Testis (tissue), 3 donors: ENCODE measurements around the gene SHROOM3. TPM values are rescaled to one million over a fixed set of nuclear protein-coding genes. Genes with fewer than 3 reads are reported as not detected.

ENCODE experiments used
- DNase-seq: peaks from one replicate; pipeline ENCODE4 v3.0.0-alpha.2; 2019
- H3K27ac ChIP-seq, 2 donors: fragments of 200-600 bp; sonication (generic); one replicate each; pipeline ENCODE4 v1.5.1; 2019
- H3K27me3 ChIP-seq: fragments of 200-600 bp; sonication (generic); one replicate; pipeline ENCODE4 v1.5.1; 2019
- H3K36me3 ChIP-seq: fragments of 200-600 bp; sonication (generic); one replicate; pipeline ENCODE4 v1.5.1; 2017; ENCODE audit warnings: low read depth; ENCODE audit errors: missing control alignments
- H3K4me1 ChIP-seq: fragments of 200-600 bp; sonication (generic); one replicate; pipeline ENCODE4 v1.5.1; 2019
- H3K4me3 ChIP-seq, 2 donors: fragments of 200-600 bp; sonication (generic); one replicate each; pipeline ENCODE4 v1.5.1; 2017 to 2019
- H3K9me3 ChIP-seq: fragments of 200-600 bp; sonication (generic); one replicate; pipeline ENCODE4 v1.5.1; 2017
- POLR2A ChIP-seq: fragments of 450-650 bp; IDR thresholded peaks from one replicate; pipeline ENCODE4 v1.6.1; 2017; ENCODE audit warnings: antibody characterized with exemption, mild to moderate bottlenecking, moderate library complexity
- WGBS, 2 donors: methylation state at CpG; one replicate each; pipeline ENCODE4 v1.1.5; 2018; 5-methylcytosine and 5-hydroxymethylcytosine counted together
- intact Hi-C: fragments of 100-400 bp; cut with DNase I; formaldehyde crosslinking; loops from one replicate; pipeline ENCODE4 v1.15.1; 2023; ENCODE audit warnings: low total_unique reads
- polyA plus RNA-seq: library from polyadenylated mRNA; stranded (reverse); fragments of 350-450 nt; fragmentation: Illumina TruSeq; extraction: RNeasy Lipid Tissue Mini Kit (QIAGEN cat#74804); gene quantifications from one replicate; pipeline ENCODE4 v1.2.3, GENCODE V29; 2014; ENCODE audit warnings: low read depth, low replicate concordance; ENCODE audit not compliant: insufficient read depth
- total RNA-seq, 2 donors: library from RNA; depleted of rRNA; stranded (reverse); fragments of >200 nt; gene quantifications; one replicate each; pipeline ENCODE4 v1.2.3, GENCODE V29; 2016
- TF ChIP-seq, protein P1 (sequence below), 3 experiments: fragments of 450-650 bp in 2 of 3; fragments of 200-600 bp in 1 of 3; sonication (generic) in 1 of 3; IDR thresholded peaks; one replicate each; pipeline ENCODE4 v1.5.1; 2016 to 2019; ENCODE audit warnings: antibody characterized with exemption in 3 of 3, mild to moderate bottlenecking in 2 of 3, moderate library complexity in 1 of 3

SHROOM3 gene
- total and polyA plus RNA-seq, 3 donors from 2014 or later = 3.9 to 7.2 (median 6.4) TPM

DNA sequence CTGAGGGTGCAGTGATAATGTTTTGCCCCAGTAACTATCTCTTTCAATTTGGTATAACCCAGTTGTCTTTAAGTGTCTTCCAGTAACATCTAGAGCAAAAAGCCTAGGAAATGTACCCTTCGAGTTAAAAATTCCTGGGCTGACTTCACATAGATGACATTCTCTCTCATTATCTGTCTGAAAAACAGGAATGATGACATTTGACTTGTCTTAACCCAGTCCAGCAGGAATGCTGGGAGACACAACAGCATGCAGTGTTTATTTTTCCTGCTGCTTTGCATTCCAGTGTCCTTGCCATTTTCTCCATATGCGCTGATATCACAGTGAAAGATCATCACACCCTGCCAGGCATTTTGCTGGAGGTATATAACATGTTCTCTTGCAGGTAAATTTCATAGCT, 333.0 kb downstream of the SHROOM3 start:
- intact Hi-C loops = no loop called here
- WGBS, 2 donors = 66% methylated on average over 2 of the region's 2 CpGs

DNA sequence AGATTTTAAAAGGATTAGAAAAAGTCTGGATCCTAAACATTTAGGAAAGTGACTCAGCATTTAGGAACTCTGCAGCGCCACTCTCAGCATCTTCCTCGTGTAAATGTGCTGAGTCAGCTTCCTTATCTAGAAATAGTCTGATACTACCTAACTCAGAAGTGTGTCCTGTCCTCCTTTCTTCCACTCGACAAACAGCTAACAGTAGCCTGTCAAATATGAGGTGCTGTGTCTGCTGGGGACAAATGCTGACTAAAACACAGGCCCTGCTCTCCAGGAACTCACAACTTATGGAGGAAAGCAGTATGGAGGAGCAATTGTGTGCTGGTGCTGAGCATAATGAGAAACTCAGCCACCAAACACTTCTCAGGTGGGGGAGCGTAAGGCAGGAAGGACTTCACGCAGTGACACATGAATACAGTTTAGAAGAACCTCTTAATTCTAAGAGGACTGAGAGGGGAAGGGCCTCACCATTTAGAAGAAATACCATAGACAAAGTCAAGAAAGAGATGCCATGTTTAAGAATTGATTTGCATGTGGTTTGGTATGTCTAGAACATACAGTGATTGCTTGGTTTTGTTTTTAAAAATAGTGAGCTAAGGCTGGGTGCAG, 337.6 kb downstream of the SHROOM3 start:
- 65 to 72% methylated on average over 5 of the region's 5 CpGs for WGBS, 2 donors
- Histone ChIP-seq H3K4me3 (no peak overlapping the region), H3K27me3 (no peaks in the 10 kb centered on the region), H3K27ac (no peak overlapping the region), H3K4me1 (no peaks in the 10 kb centered on the region), H3K9me3 (no peaks in the 10 kb centered on the region), H3K36me3 (no peaks in the 10 kb centered on the region)
- intact Hi-C loops = no loop called here
- TF ChIP-seq, protein P1, sequence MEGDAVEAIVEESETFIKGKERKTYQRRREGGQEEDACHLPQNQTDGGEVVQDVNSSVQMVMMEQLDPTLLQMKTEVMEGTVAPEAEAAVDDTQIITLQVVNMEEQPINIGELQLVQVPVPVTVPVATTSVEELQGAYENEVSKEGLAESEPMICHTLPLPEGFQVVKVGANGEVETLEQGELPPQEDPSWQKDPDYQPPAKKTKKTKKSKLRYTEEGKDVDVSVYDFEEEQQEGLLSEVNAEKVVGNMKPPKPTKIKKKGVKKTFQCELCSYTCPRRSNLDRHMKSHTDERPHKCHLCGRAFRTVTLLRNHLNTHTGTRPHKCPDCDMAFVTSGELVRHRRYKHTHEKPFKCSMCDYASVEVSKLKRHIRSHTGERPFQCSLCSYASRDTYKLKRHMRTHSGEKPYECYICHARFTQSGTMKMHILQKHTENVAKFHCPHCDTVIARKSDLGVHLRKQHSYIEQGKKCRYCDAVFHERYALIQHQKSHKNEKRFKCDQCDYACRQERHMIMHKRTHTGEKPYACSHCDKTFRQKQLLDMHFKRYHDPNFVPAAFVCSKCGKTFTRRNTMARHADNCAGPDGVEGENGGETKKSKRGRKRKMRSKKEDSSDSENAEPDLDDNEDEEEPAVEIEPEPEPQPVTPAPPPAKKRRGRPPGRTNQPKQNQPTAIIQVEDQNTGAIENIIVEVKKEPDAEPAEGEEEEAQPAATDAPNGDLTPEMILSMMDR (IDR thresholded peaks at IDR 0.05) = no peak
- no peak for TF ChIP-seq POLR2A
- DNase-seq = no peak

More for the DNA sequence above, 333.0 kb downstream of the SHROOM3 start:
- no peak overlapping the region for H3K27ac ChIP-seq
- H3K4me3 ChIP-seq = no peak overlapping the region
- H3K9me3 ChIP-seq = no peaks in the 10 kb centered on the region
- DNase-seq = no peak
- H3K27me3 ChIP-seq = no peaks in the 10 kb centered on the region
- H3K36me3 ChIP-seq = no peaks in the 10 kb centered on the region
- no peaks in the 10 kb centered on the region for H3K4me1 ChIP-seq
- TF ChIP-seq POLR2A = no peak
- TF ChIP-seq, protein P1 (IDR thresholded peaks at IDR 0.05) = no peak

DNA sequence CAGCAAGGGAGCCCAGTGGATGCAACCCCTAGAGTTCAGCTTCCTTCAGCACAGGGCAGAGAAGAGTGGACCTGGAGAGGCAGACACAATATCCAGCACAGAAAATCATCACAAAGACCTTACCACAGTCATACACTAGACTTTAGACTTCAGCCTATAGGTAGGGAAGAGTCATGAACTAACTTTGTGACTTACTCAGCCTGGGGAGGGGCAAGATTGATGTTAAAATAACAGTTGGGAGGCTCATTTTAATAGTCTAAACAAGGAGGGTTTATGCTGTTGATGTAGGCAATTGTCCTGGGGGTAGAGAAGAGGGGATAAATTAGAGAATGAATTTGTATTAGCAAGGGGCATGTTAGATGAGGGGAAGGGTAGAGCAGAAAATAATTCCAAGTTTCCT, 338.7 kb downstream of the SHROOM3 start:
- H3K27me3 ChIP-seq = no peaks in the 10 kb centered on the region
- no peaks in the 10 kb centered on the region for H3K9me3 ChIP-seq
- no peak overlapping the region for H3K4me3 ChIP-seq
- no peaks in the 10 kb centered on the region for H3K36me3 ChIP-seq
- no peaks in the 10 kb centered on the region for H3K4me1 ChIP-seq
- intact Hi-C loops = no loop called here
- H3K27ac ChIP-seq = no peak overlapping the region
- no peak for DNase-seq
- no peak for TF ChIP-seq POLR2A
- TF ChIP-seq, protein P1 (IDR thresholded peaks at IDR 0.05) = no peak

DNA sequence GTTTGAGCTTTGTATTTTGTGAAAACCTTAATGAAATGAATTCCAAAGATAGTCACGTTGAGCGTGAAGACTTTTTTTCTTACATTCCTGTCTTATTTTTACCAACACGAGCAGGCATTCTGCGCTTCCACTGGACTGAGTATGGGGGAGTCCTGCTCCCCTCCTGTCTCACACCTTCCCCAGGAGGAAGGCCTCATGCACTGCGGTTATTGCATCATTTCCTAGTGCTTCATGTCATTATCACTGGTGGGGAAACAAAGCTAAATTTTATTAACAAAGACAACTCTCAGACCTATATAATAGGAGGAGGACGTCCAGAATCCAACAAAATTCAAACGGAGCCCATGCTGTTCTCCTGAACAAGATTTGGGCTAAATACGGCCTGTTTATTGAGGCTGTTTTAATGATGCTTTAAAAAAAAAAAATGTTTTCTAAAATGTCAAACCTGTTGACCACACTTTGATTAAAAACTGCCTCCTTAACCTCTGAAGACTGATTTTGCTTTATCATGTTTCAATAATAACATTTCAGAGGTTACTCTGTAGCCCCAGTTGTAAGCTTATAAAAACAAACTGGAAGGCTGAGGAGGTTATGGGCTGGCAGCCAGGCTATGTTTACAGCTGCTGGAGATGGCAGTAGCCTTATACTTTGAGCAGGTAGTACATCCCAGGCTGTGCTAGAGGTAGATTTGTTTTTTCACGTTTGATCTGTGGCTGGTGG, 344.9 kb downstream of the SHROOM3 start:
- WGBS, 2 donors = 81 to 86% methylated on average over 9 of the region's 9 CpGs
- H3K27ac ChIP-seq = no peak overlapping the region

More for the DNA sequence above, 344.9 kb downstream of the SHROOM3 start:
- Histone ChIP-seq H3K4me3 (no peak overlapping the region), H3K27me3 (no peaks in the 10 kb centered on the region), H3K9me3 (no peaks in the 10 kb centered on the region), H3K36me3 (no peaks in the 10 kb centered on the region), H3K4me1 (no peaks in the 10 kb centered on the region)
- intact Hi-C loops = no loop called here
- DNase-seq = no peak
- TF ChIP-seq, protein P1 (IDR thresholded peaks at IDR 0.05) = no peak
- no peak for TF ChIP-seq POLR2A
